Activated T-helper 17 cell treated with anti-CD3 and anti-CD28 coated beads, Interleukin-2, amount 50 U/mL, for 72 hours (primary cell): ENCODE measurements around the gene PYGM. TPM values are rescaled to one million over a fixed set of nuclear protein-coding genes. Genes with fewer than 3 reads are reported as not detected.

ENCODE experiments used
- ATAC-seq: fragments of 150-1000 bp; cut with Tn5 transposase; replicated peaks from 2 replicates; pipeline ENCODE4 v1.10.0; 2021; ENCODE audit warnings: mild to moderate bottlenecking, moderate library complexity
- H3K27ac Mint-ChIP-seq: one replicate; pipeline ENCODE4 v1.8.0; 2022; ENCODE audit warnings: mixed read lengths
- H3K27me3 Mint-ChIP-seq: one replicate; pipeline ENCODE4 v1.8.0; 2022; ENCODE audit warnings: mixed read lengths
- H3K36me3 Mint-ChIP-seq: one replicate; pipeline ENCODE4 v1.8.0; 2022; ENCODE audit warnings: low read depth, mild to moderate bottlenecking, mixed read lengths
- H3K4me1 Mint-ChIP-seq: one replicate; pipeline ENCODE4 v1.8.0; 2022; ENCODE audit warnings: mixed read lengths
- H3K4me3 Mint-ChIP-seq: one replicate; pipeline ENCODE4 v1.8.0; 2022; ENCODE audit warnings: mild to moderate bottlenecking, mixed read lengths
- H3K9me3 Mint-ChIP-seq: one replicate; pipeline ENCODE4 v1.8.0; 2022; ENCODE audit warnings: mixed read lengths
- total RNA-seq, 2 donors: library from RNA; stranded (reverse); gene quantifications; one replicate each; pipeline ENCODE4 v1.2.3, GENCODE V29; 2022

Gene PYGM
- total RNA-seq, 2 donors from 2014 or later, result 4.0 to 4.7 TPM

GRCh38 chr11:64755681-64756361 is 4.0 kb downstream of the PYGM start:
- H3K27ac Mint-ChIP-seq, result no peak overlapping the region
- ATAC-seq, result no peak
- H3K27me3 Mint-ChIP-seq, result no peaks in the 10 kb centered on the region
- H3K4me1 Mint-ChIP-seq, result peaks cover 2% of the 10 kb centered on the region
- H3K9me3 Mint-ChIP-seq, result no peaks in the 10 kb centered on the region
- no peaks in the 10 kb centered on the region for H3K36me3 Mint-ChIP-seq
- H3K4me3 Mint-ChIP-seq, result no peak overlapping the region

- H3K27me3 Mint-ChIP-seq, result no peaks in the 10 kb centered on the region
- H3K4me1 Mint-ChIP-seq, result peaks cover 4% of the 10 kb centered on the region
- no peak overlapping the region for H3K27ac Mint-ChIP-seq
- no peaks in the 10 kb centered on the region for H3K9me3 Mint-ChIP-seq
- no peak for ATAC-seq
- no peak overlapping the region for H3K4me3 Mint-ChIP-seq
- H3K36me3 Mint-ChIP-seq, result no peaks in the 10 kb centered on the region
These were observed 4.7 kb downstream of the PYGM start for GRCh38 chr11:64754919-64755662.

- ATAC-seq, result no peak
- H3K27me3 Mint-ChIP-seq, result no peaks in the 10 kb centered on the region
- H3K27ac Mint-ChIP-seq, result no peak overlapping the region
- H3K4me1 Mint-ChIP-seq, result peaks cover 4% of the 10 kb centered on the region
- no peaks in the 10 kb centered on the region for H3K36me3 Mint-ChIP-seq
- no peak overlapping the region for H3K4me3 Mint-ChIP-seq
- no peaks in the 10 kb centered on the region for H3K9me3 Mint-ChIP-seq
These were observed 5.5 kb downstream of the PYGM start for GRCh38 chr11:64754124-64754918.

GRCh38 chr11:64753380-64754123 is 6.2 kb downstream of the PYGM start:
- H3K36me3 Mint-ChIP-seq, result no peaks in the 10 kb centered on the region
- peaks cover 4% of the 10 kb centered on the region for H3K4me1 Mint-ChIP-seq
- H3K9me3 Mint-ChIP-seq, result no peaks in the 10 kb centered on the region
- no peak overlapping the region for H3K4me3 Mint-ChIP-seq
- H3K27ac Mint-ChIP-seq, result no peak overlapping the region
- no peaks in the 10 kb centered on the region for H3K27me3 Mint-ChIP-seq
- ATAC-seq, result no peak

- Mint-ChIP-seq H3K27ac (no peak overlapping the region), H3K36me3 (no peaks in the 10 kb centered on the region), H3K9me3 (no peaks in the 10 kb centered on the region), H3K4me3 (no peak overlapping the region), H3K4me1 (peaks cover 4% of the 10 kb centered on the region), H3K27me3 (no peaks in the 10 kb centered on the region)
- ATAC-seq, result no peak
These were observed 6.8 kb downstream of the PYGM start for GRCh38 chr11:64753019-64753379.

GRCh38 chr11:64752175-64752970 is 7.4 kb downstream of the PYGM start:
- no peak overlapping the region for H3K27ac Mint-ChIP-seq
- no peak for ATAC-seq
- H3K36me3 Mint-ChIP-seq, result no peaks in the 10 kb centered on the region
- no peaks in the 10 kb centered on the region for H3K9me3 Mint-ChIP-seq
- no peak overlapping the region for H3K4me3 Mint-ChIP-seq
- no peaks in the 10 kb centered on the region for H3K27me3 Mint-ChIP-seq
- peaks cover 4% of the 10 kb centered on the region for H3K4me1 Mint-ChIP-seq

- Mint-ChIP-seq H3K27ac (no peak overlapping the region), H3K36me3 (no peaks in the 10 kb centered on the region), H3K27me3 (no peaks in the 10 kb centered on the region), H3K4me3 (no peak overlapping the region), H3K4me1 (peaks cover 4% of the 10 kb centered on the region), H3K9me3 (no peaks in the 10 kb centered on the region)
- no peak for ATAC-seq
These were observed 8.2 kb downstream of the PYGM start for GRCh38 chr11:64751580-64751979.

- Mint-ChIP-seq H3K36me3 (no peaks in the 10 kb centered on the region), H3K9me3 (no peaks in the 10 kb centered on the region), H3K27me3 (no peaks in the 10 kb centered on the region), H3K4me1 (peaks cover 4% of the 10 kb centered on the region), H3K4me3 (no peak overlapping the region), H3K27ac (no peak overlapping the region)
- no peak for ATAC-seq
These were observed 8.6 kb downstream of the PYGM start for GRCh38 chr11:64751136-64751535.

GRCh38 chr11:64750361-64751054 is 9.3 kb downstream of the PYGM start:
- H3K27ac Mint-ChIP-seq, result no peak overlapping the region
- H3K4me3 Mint-ChIP-seq, result no peak overlapping the region
- peaks cover 4% of the 10 kb centered on the region for H3K4me1 Mint-ChIP-seq
- H3K27me3 Mint-ChIP-seq, result no peaks in the 10 kb centered on the region
- H3K36me3 Mint-ChIP-seq, result no peaks in the 10 kb centered on the region
- no peaks in the 10 kb centered on the region for H3K9me3 Mint-ChIP-seq
- ATAC-seq, result no peak

GRCh38 chr11:64747961-64748665 is 11.7 kb downstream of the PYGM start:
- Mint-ChIP-seq H3K9me3 (no peaks in the 10 kb centered on the region), H3K27me3 (no peaks in the 10 kb centered on the region), H3K4me3 (no peak overlapping the region), H3K36me3 (no peaks in the 10 kb centered on the region), H3K4me1 (peaks cover 13% of the 10 kb centered on the region), H3K27ac (no peak overlapping the region)
- no peak for ATAC-seq

- no peaks in the 10 kb centered on the region for H3K9me3 Mint-ChIP-seq
- H3K36me3 Mint-ChIP-seq, result no peaks in the 10 kb centered on the region
- no peaks in the 10 kb centered on the region for H3K27me3 Mint-ChIP-seq
- ATAC-seq, result no peak
- no peak overlapping the region for H3K4me3 Mint-ChIP-seq
- no peak overlapping the region for H3K27ac Mint-ChIP-seq
- H3K4me1 Mint-ChIP-seq, result peaks cover 13% of the 10 kb centered on the region
These were observed 13.3 kb downstream of the PYGM start for GRCh38 chr11:64746486-64746885.

GRCh38 chr11:64745521-64746328 is 14.0 kb downstream of the PYGM start:
- ATAC-seq, result peak; percentile 22
- H3K27ac Mint-ChIP-seq, result peak overlapping the region; percentile 82
- H3K36me3 Mint-ChIP-seq, result no peaks in the 10 kb centered on the region
- peaks cover 10% of the 10 kb centered on the region for H3K4me1 Mint-ChIP-seq
- H3K4me3 Mint-ChIP-seq, result peak overlapping the region; percentile 83
- no peaks in the 10 kb centered on the region for H3K9me3 Mint-ChIP-seq
- no peaks in the 10 kb centered on the region for H3K27me3 Mint-ChIP-seq
